Measurements from ENCODE around the gene RIMS4.
"Not testable (repeated sequence)": the region's sequence is repeated elsewhere in the genome, so short reads cannot be mapped to it uniquely, and the experiment has no call there.

- TF ChIP-seq POLR2A, CTCF (IDR thresholded peaks at IDR 0.05): not testable (repeated sequence)
These were observed 11.2 kb upstream of the RIMS4 start for GRCh38 chr20:44821576-44821975.
